Thoracic aorta (tissue), 2 donors: ENCODE data around the gene IL10RA. TPM values are rescaled to one million over a fixed set of nuclear protein-coding genes. Genes with fewer than 3 reads are reported as not detected.

Experiments used
- ATAC-seq: fragments of 150-250 bp; one replicate; pipeline ENCODE4 v1.8.0; 2017; ENCODE audit warnings: low read depth; ENCODE audit not compliant: insufficient number of reproducible peaks, low FRiP score
- DNase-seq: peaks from one replicate; pipeline ENCODE4 v3.0.0-alpha.2; 2020; ENCODE audit warnings: low spot score
- H3K27ac ChIP-seq, 2 donors: fragments of 200-600 bp; sonication (generic); 1 replicate in 1 of 2; 2 replicates in 1 of 2; pipeline ENCODE4 v1.5.1; 2016; ENCODE audit warnings: mild to moderate bottlenecking in 2 of 2, moderate library complexity in 2 of 2
- H3K27me3 ChIP-seq: fragments of 200-600 bp; sonication (generic); replicated peaks from 2 replicates; pipeline ENCODE4 v1.6.0; 2016; ENCODE audit warnings: mild to moderate bottlenecking; ENCODE audit not compliant: insufficient read depth
- H3K36me3 ChIP-seq: fragments of 200-600 bp; sonication (generic); one replicate; pipeline ENCODE4 v1.5.1; 2016
- H3K4me1 ChIP-seq, 2 donors: fragments of 200-600 bp; sonication (generic); 1 replicate in 1 of 2; 2 replicates in 1 of 2; pipeline versions ENCODE4 v1.5.1 to v1.6.0; 2016; ENCODE audit warnings: low read depth in 2 of 2, mild to moderate bottlenecking in 1 of 2; ENCODE audit not compliant: control insufficient read depth in 1 of 2
- H3K4me3 ChIP-seq: fragments of 200-600 bp; sonication (generic); 2 replicates; pipeline ENCODE4 v1.5.1; 2016; ENCODE audit warnings: mild to moderate bottlenecking
- H3K9me3 ChIP-seq: fragments of 200-600 bp; sonication (generic); 2 replicates; pipeline ENCODE4 v1.5.1; 2016
- CTCF ChIP-seq: fragments of 200-600 bp; sonication (generic); IDR thresholded peaks from one replicate; pipeline ENCODE4 v1.5.1; 2019; ENCODE audit warnings: antibody characterized with exemption
- total RNA-seq, 2 donors: library from RNA; depleted of rRNA; stranded (reverse); fragments of >200 nt; gene quantifications; one replicate each; pipeline versions ENCODE4 v1.1.0 to v1.2.3, GENCODE V29; 2016

Gene IL10RA
- total RNA-seq, 2 donors from 2014 or later, result 36.4 to 72.6 TPM

DNA sequence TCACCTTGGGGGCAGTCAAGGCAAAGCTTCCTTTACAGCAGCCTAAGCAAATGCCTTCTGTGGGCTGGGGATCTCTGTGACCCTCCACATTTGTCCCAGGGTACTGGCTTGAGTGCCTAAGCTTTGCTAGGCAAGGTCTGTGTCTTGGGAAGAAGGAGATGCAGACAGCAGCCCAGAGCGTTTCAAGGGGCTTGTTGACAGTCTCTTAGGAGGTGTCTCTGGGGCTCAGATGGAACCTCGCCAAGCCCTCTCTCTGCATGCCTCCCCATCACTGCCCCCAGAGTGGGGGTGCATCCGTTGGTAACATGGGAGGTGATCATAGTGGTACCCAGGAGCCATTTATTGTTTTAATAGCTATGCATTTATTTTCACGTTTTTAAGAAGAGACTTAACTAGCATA is 61.6 kb downstream of the IL10RA start:
- ATAC-seq, result no peak
- Histone ChIP-seq H3K27ac (no peak overlapping the region), H3K4me3 (no peak overlapping the region), H3K4me1 (no peaks in the 10 kb centered on the region), H3K36me3 (no peaks in the 10 kb centered on the region), H3K27me3 (no peaks in the 10 kb centered on the region), H3K9me3 (no peaks in the 10 kb centered on the region)
- no peak for DNase-seq
- no peak for TF ChIP-seq CTCF

- no peaks in the 10 kb centered on the region for H3K9me3 ChIP-seq
- ATAC-seq, result no peak
- no peak for DNase-seq
- no peaks in the 10 kb centered on the region for H3K36me3 ChIP-seq
- no peak for TF ChIP-seq CTCF
- H3K27ac ChIP-seq, result no peak overlapping the region
- no peaks in the 10 kb centered on the region for H3K4me1 ChIP-seq
- no peaks in the 10 kb centered on the region for H3K27me3 ChIP-seq
- H3K4me3 ChIP-seq, result no peak overlapping the region
Measured at GRCh38 chr11:118048472-118049370, 62.5 kb downstream of the IL10RA start.

GRCh38 chr11:118049771-118050170 is 63.6 kb downstream of the IL10RA start:
- Histone ChIP-seq H3K9me3 (no peaks in the 10 kb centered on the region), H3K36me3 (no peaks in the 10 kb centered on the region), H3K4me1 (no peaks in the 10 kb centered on the region), H3K27ac (no peak overlapping the region), H3K27me3 (no peaks in the 10 kb centered on the region), H3K4me3 (no peak overlapping the region)
- no peak for ATAC-seq
- TF ChIP-seq CTCF, result no peak
- DNase-seq, result no peak

- H3K36me3 ChIP-seq, result no peaks in the 10 kb centered on the region
- H3K4me3 ChIP-seq, result no peak overlapping the region
- ATAC-seq (no peak), DNase-seq (no peak)
- no peaks in the 10 kb centered on the region for H3K27me3 ChIP-seq
- no peaks in the 10 kb centered on the region for H3K9me3 ChIP-seq
- no peak overlapping the region for H3K27ac ChIP-seq
- no peak for TF ChIP-seq CTCF
- no peaks in the 10 kb centered on the region for H3K4me1 ChIP-seq
Measured at GRCh38 chr11:118050208-118050891, 64.2 kb downstream of the IL10RA start.

Other genes with a start within 250 kb of the IL10RA start
- gene DSCAML1, start 189.2 kb upstream of the IL10RA start, total RNA-seq, result under 1 TPM; 0.21 to 0.41 TPM
- gene FXYD2, start 161.7 kb upstream of the IL10RA start, total RNA-seq, result not detected
- 10 to 100 TPM; 17.5 to 17.8 TPM for gene FXYD6, start 109.7 kb upstream of the IL10RA start, total RNA-seq
- gene TMPRSS13, start 57.0 kb upstream of the IL10RA start, total RNA-seq, result 1 to 10 TPM in 1 of 2 donors, not detected in 1; 1.1 TPM
- gene TMPRSS4, start 90.7 kb downstream of the IL10RA start, total RNA-seq, result 1 to 10 TPM in 1 of 2 donors, not detected in 1; 2.2 TPM
- gene SMIM35, start 100.6 kb downstream of the IL10RA start, total RNA-seq, result not detected
- 1 to 10 TPM; 2.0 to 2.4 TPM for gene SCN4B, start 166.4 kb downstream of the IL10RA start, total RNA-seq
- under 1 TPM in 1 of 2 donors, not detected in 1; 0.07 TPM for gene SCN2B, start 190.2 kb downstream of the IL10RA start, total RNA-seq
- 1 to 10 TPM; 3.7 to 7.6 TPM for gene JAML, start 238.6 kb downstream of the IL10RA start, total RNA-seq